Heart left ventricle (tissue), 16 donors: ENCODE measurements around the gene PRKN. TPM values are rescaled to one million over a fixed set of nuclear protein-coding genes. Genes with fewer than 3 reads are reported as not detected.

ENCODE experiments used
- ATAC-seq, 4 donors: fragments of 200-7000 bp; cut with Tn5 transposase; one replicate each; pipeline ENCODE4 v1.9.1; 2020 to 2022; ENCODE audit warnings: moderate library complexity in 4 of 4, mild to moderate bottlenecking in 3 of 4, moderate number of reproducible peaks in 1 of 4
- DNase-seq, 5 donors: peaks; one replicate each; pipeline ENCODE4 v3.0.0-alpha.2; 2020
- H3K27ac ChIP-seq, 12 donors: fragments of 200-600 bp; sonication (generic) in 4 of 12; one replicate each; pipeline versions ENCODE4 v1.5.0 to v1.8.0; 2016 to 2022; ENCODE audit warnings: mild to moderate bottlenecking in 2 of 12
- H3K27me3 ChIP-seq, 9 donors: fragments of 200-600 bp; sonication (generic) in 2 of 9; one replicate each; pipeline versions ENCODE4 v1.5.1 to v1.8.0; 2016 to 2022; ENCODE audit warnings: mild to moderate bottlenecking in 3 of 9
- H3K36me3 ChIP-seq, 9 donors: fragments of 200-600 bp; sonication (generic) in 2 of 9; one replicate each; pipeline versions ENCODE4 v1.5.0 to v1.8.0; 2018 to 2022; ENCODE audit warnings: mild to moderate bottlenecking in 2 of 9
- H3K4me1 ChIP-seq, 12 donors: fragments of 200-600 bp; sonication (generic) in 4 of 12; one replicate each; pipeline versions ENCODE4 v1.5.0 to v1.8.0; 2016 to 2022; ENCODE audit warnings: mild to moderate bottlenecking in 3 of 12
- H3K4me3 ChIP-seq, 12 donors: fragments of 200-600 bp; sonication (generic) in 4 of 12; one replicate each; pipeline versions ENCODE4 v1.5.0 to v1.8.0; 2017 to 2022; ENCODE audit warnings: mild to moderate bottlenecking in 9 of 12, moderate library complexity in 4 of 12
- H3K9me3 ChIP-seq, 12 donors: fragments of 200-600 bp; sonication (generic) in 4 of 12; one replicate each; pipeline versions ENCODE4 v1.5.0 to v1.8.0; 2016 to 2022; ENCODE audit warnings: mild to moderate bottlenecking in 1 of 12
- CTCF ChIP-seq, 12 donors: fragments of 200-600 bp; sonication (generic) in 4 of 12; IDR thresholded peaks; one replicate each; pipeline versions ENCODE4 v1.5.0 to v1.8.0; 2018 to 2022; ENCODE audit warnings: antibody characterized with exemption in 12 of 12, mild to moderate bottlenecking in 5 of 12
- POLR2A ChIP-seq, 2 donors: fragments of 450-650 bp; IDR thresholded peaks; one replicate each; pipeline ENCODE4 v1.6.1; 2017; ENCODE audit warnings: antibody characterized with exemption in 2 of 2, mild to moderate bottlenecking in 2 of 2, moderate library complexity in 2 of 2
- WGBS, 4 donors: extraction: QIAGEN DNeasy Blood & Tissue Kit in 2 of 4; methylation state at CpG; one replicate each; pipeline versions ENCODE4 v1.1.5 to v1.1.7; 2013 to 2018; 5-methylcytosine and 5-hydroxymethylcytosine counted together
- intact Hi-C, 10 donors: fragments of 100-400 bp; cut with DNase I; formaldehyde crosslinking; loops; one replicate each; pipeline versions ENCODE4 v1.11.1 to v1.14.2; 2022
- polyA plus RNA-seq, 2 donors: library from polyadenylated mRNA; stranded (reverse); fragments of 200-250 nt; gene quantifications; one replicate each; pipeline ENCODE4 v1.2.3, GENCODE V29; 2013
- total RNA-seq, 9 donors: library from RNA; depleted of rRNA in 2 of 9; stranded (reverse); fragments of >200 nt in 2 of 9; fragmentation: NEBNext Ultra II Directional in 3 of 9; extraction: Animal tissue kit (Norgen Biotek cat#: 25700) in 3 of 9; gene quantifications; one replicate each; pipeline versions ENCODE4 v1.1.0 to v1.2.4, GENCODE V29; 2016 to 2023
- donor health status: ischemic (EF 13 %, LVEDD 7.1; RV severe dilation, severe dysfunction).
- donor health status: healthy with polysubstance abuse.
- donor health status: DM: no; HTN: yes; CAD: no.
- donor health status: DM: no; HTN: no; CAD: no.
- donor health status: ischemic (EF 25% LVEDD 6.9; RV normal size, moderate dysfunction).
- donor health status: ischemic (EF 25% LVEDD 5.7; RV mildly dilated, moderate dysfunction).
- donor health status: healthy.
- donor health status: DM: yes; HTN: yes; CAD: no.
- donor health status: ischemic (EF 35%, LVEDD 5.7; RV mildly dilated, moderate dysfunction).
- donor health status: nonischemic (EF 11% LVEDD 7.7; RV severe dilation, severe dysfunction).
- donor health status: DM: yes; HTN: yes; CAD: no.
- donor health status: PGD.
- donor health status: ischemic (EF 29% LVEDD 5.4; RV normal size, mild dysfunction).
- donor health status: nonischemic (EF 23%, LVEDD 6.1; RV moderate dilation, normal function).

The PRKN gene
- total and polyA plus RNA-seq, 11 donors = 3.4 to 32.5 (median 21.2) TPM

DNA sequence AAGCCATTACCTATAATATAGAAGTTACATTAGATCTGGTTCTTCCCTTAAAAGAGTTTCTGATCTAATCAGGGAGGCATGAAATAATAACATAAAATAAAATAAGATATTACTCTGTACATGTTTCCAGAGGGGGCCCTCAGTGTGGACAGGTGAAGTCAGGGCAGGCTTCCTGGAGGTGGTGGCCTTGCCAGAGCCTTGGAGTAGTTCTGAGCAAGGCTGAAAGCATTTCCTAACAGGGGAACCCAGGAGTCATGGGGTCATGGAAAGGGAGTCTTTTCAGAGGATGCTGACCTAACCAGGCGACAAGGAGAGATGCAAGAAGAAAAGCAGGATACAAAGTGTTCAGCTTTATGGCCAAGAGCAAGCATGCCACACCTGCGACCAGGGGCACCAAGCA is 982.4 kb downstream of the PRKN start:
- Histone ChIP-seq H3K27ac (no peak overlapping the region), H3K4me1 (no peaks in the 10 kb centered on the region), H3K36me3 (no peaks in the 10 kb centered on the region), H3K4me3 (no peak overlapping the region), H3K27me3 (no peaks in the 10 kb centered on the region), H3K9me3 (no peaks in the 10 kb centered on the region)
- no peak for TF ChIP-seq POLR2A (IDR thresholded peaks at IDR 0.05)
- TF ChIP-seq CTCF (IDR thresholded peaks at IDR 0.05) = no peak
- intact Hi-C loops = no loop called here
- WGBS, 4 donors = 83 to 88% (median 86%) methylated on average over 2 of the region's 2 CpGs
- ATAC-seq (no peak), DNase-seq (no peak)

- TF ChIP-seq CTCF (IDR thresholded peaks at IDR 0.05) (no peak), POLR2A (IDR thresholded peaks at IDR 0.05) (no peak)
- H3K4me3 ChIP-seq = no peak overlapping the region
- DNase-seq = no peak
- H3K27me3 ChIP-seq = no peaks in the 10 kb centered on the region
- WGBS, 4 donors = 85 to 93% (median 89%) methylated on average over 14 of the region's 14 CpGs
- no peak for ATAC-seq
- no peaks in the 10 kb centered on the region for H3K4me1 ChIP-seq
- no peaks in the 10 kb centered on the region for H3K9me3 ChIP-seq
- H3K36me3 ChIP-seq = no peaks in the 10 kb centered on the region
- no peak overlapping the region for H3K27ac ChIP-seq
- intact Hi-C loops = no loop called here
Observed at GRCh38 chr6:161744211-161745067, 983.1 kb downstream of the PRKN start.

- TF ChIP-seq CTCF (IDR thresholded peaks at IDR 0.05) = no peak
- TF ChIP-seq POLR2A (IDR thresholded peaks at IDR 0.05) = no peak
- H3K27ac ChIP-seq = no peak overlapping the region
- H3K27me3 ChIP-seq = no peaks in the 10 kb centered on the region
- intact Hi-C loops = no loop called here
- H3K4me1 ChIP-seq = no peaks in the 10 kb centered on the region
- no peak overlapping the region for H3K4me3 ChIP-seq
- ATAC-seq = no peak
- 90 to 96% (median 96%) methylated on average over 15 of the region's 15 CpGs for WGBS, 4 donors
- H3K36me3 ChIP-seq = no peaks in the 10 kb centered on the region
- DNase-seq = no peak
- H3K9me3 ChIP-seq = no peaks in the 10 kb centered on the region
Observed at GRCh38 chr6:161743509-161744178, 983.9 kb downstream of the PRKN start.

- no peak overlapping the region for H3K4me3 ChIP-seq
- H3K27ac ChIP-seq = no peak overlapping the region
- 77 to 95% (median 92%) methylated on average over 7 of the region's 7 CpGs for WGBS, 4 donors
- H3K4me1 ChIP-seq = no peaks in the 10 kb centered on the region
- H3K36me3 ChIP-seq = no peaks in the 10 kb centered on the region
- no peaks in the 10 kb centered on the region for H3K9me3 ChIP-seq
- DNase-seq (no peak), ATAC-seq (no peak)
- H3K27me3 ChIP-seq = no peaks in the 10 kb centered on the region
- TF ChIP-seq CTCF (IDR thresholded peaks at IDR 0.05) (no peak), POLR2A (IDR thresholded peaks at IDR 0.05) (no peak)
- intact Hi-C loops = no loop called here
Observed at GRCh38 chr6:161740486-161740885, 987.1 kb downstream of the PRKN start.
